ENCODE data around the gene MSI2. TPM values are rescaled to one million over a fixed set of nuclear protein-coding genes. Genes with fewer than 3 reads are reported as not detected.

Gene MSI2
- total and polyA plus RNA-seq, 9 of the 15 experiments (the other 6 are each of a cell fraction or from before 2014, with no cell fraction given), result 4.6 to 61.8 (median 42.4) TPM

- no peaks in the 10 kb centered on the region for H3K9me1 ChIP-seq (ENCODE audit: control insufficient read depth, insufficient read depth, low read length)
- intact Hi-C loops (cut with micrococcal nuclease) (no loop called here), in situ Hi-C loops (cut with MboI) (no loop called here)
- BruUV-seq (replicated peaks), result no TSS peak
- 74% methylated on average over 4 of the region's 4 CpGs for WGBS (ENCODE audit: insufficient coverage, low coverage, missing lambda C conversion rate)
- H3K9me3 ChIP-seq (replicated peaks; ENCODE audit: control insufficient read depth, insufficient read depth, low read depth, low read length), result no peaks in the 10 kb centered on the region
- no peaks in the 10 kb centered on the region for H4K20me1 ChIP-seq (replicated peaks; ENCODE audit: control insufficient read depth, insufficient read depth, low read length)
- no peaks in the 10 kb centered on the region for H3K4me1 ChIP-seq (replicated peaks in 1 of 2; ENCODE audit: control insufficient read depth in 2 of 2, insufficient read depth in 2 of 2, low read length in 2 of 2)
- no peak overlapping the region for H2AFZ ChIP-seq (ENCODE audit: low read depth, low read length)
- no peak for ATAC-seq
- no peaks in the 10 kb centered on the region; the same call in 2 of the 3 replicates for H3K36me3 ChIP-seq (ENCODE audit: control insufficient read depth, insufficient read depth, low read length)
- no peak overlapping the region for H3K27ac ChIP-seq (ENCODE audit: extremely low read depth, low read depth, low read length)
- H3K4me2 ChIP-seq (ENCODE audit: insufficient read depth, low read length), result no peak overlapping the region
- ChIA-PET POLR2A (no interaction called here), CTCF (ENCODE audit: low intra/inter-chr PET ratio) (no interaction called here)
- FAIRE-seq, result no peak
- peak overlapping the region in 1 of 2 experiments; percentile 21; a peak in 1 of 4 replicates for H3K9ac ChIP-seq (ENCODE audit: insufficient read depth in 1 of 2, low read depth in 2 of 2, low read length in 2 of 2)
- no peaks in the 10 kb centered on the region for H3K27me3 ChIP-seq (ENCODE audit: control insufficient read depth in 2 of 2, insufficient read depth in 2 of 2, low read length in 2 of 2)
- H3K79me2 ChIP-seq (ENCODE audit: control insufficient read depth, insufficient read depth, low read length), result no peaks in the 10 kb centered on the region
- DNase-seq (ENCODE audit: extremely low read depth in 1 of 4, low spot score in 3 of 4), result no peak
- H3K4me3 ChIP-seq, result no peak overlapping the region
- TF ChIP-seq BMI1 (IDR thresholded peaks at IDR 0.05; ENCODE audit: low read length) (no peak), CBFA2T2 (conservative IDR thresholded peaks at IDR 0.05) (no peak), SUPT5H (IDR thresholded peaks at IDR 0.05) (no peak), BRF2 (IDR thresholded peaks at IDR 0.05; ENCODE audit: borderline replicate concordance, insufficient read depth, insufficient read length) (no peak), BCOR (IDR thresholded peaks at IDR 0.05) (no peak), STAG1 (CRISPR knock-in tag; IDR thresholded peaks at IDR 0.05; ENCODE audit: borderline replicate concordance) (no peak), ZNF449 (CRISPR knock-in tag; IDR thresholded peaks at IDR 0.05) (no peak), NCOR1 (IDR thresholded peaks at IDR 0.05) (no peak), KLF13 (tag; IDR thresholded peaks at IDR 0.05; ENCODE audit: borderline replicate concordance, low read depth) (no peak), ZNF12 (CRISPR knock-in tag; IDR thresholded peaks at IDR 0.05) (no peak), SP2 (IDR thresholded peaks at IDR 0.05; ENCODE audit: extremely low read depth, low read depth, low read length, poor library complexity, severe bottlenecking) (no peak), DLX4 (CRISPR knock-in tag; IDR thresholded peaks at IDR 0.05) (no peak)
These were observed 396.5 kb downstream of the MSI2 start for GRCh38 chr17:57652811-57653210.

Measured in K562 (cell line).